Activated CD4-positive, alpha-beta memory T cell treated with anti-CD3 and anti-CD28 coated beads, Interleukin-2, amount 10 ng/mL, durations not matched to agents 7 days and 5 days (primary cell): Measurements from ENCODE around the gene RGMA. TPM values are rescaled to one million over a fixed set of nuclear protein-coding genes. Genes with fewer than 3 reads are reported as not detected.

Source experiments
- CTCF ChIA-PET: fragments of 350-600 bp; sonication (Branson Sonifier 250); formaldehyde crosslinking; loops from one replicate; lab custom pipeline; 2021; ENCODE audit warnings: antibody characterized with exemption, inconsistent platforms; lab: Charles Lee
- POLR2A ChIA-PET: fragments of 350-600 bp; sonication (Branson Sonifier 250); formaldehyde crosslinking; loops from one replicate; lab custom pipeline; 2021; ENCODE audit warnings: antibody characterized with exemption; lab: Charles Lee
- DNase-seq: peaks from one replicate; pipeline ENCODE4 v3.0.0-alpha.2; 2020
- H3K27ac Mint-ChIP-seq: one replicate; pipeline ENCODE4 v1.8.0; 2021; ENCODE audit warnings: mild to moderate bottlenecking, mixed read lengths
- H3K27me3 Mint-ChIP-seq: one replicate; pipeline ENCODE4 v1.8.0; 2021; ENCODE audit warnings: mixed read lengths
- H3K36me3 Mint-ChIP-seq: one replicate; pipeline ENCODE4 v1.8.0; 2021; ENCODE audit warnings: low read depth, mixed read lengths
- H3K4me1 Mint-ChIP-seq: one replicate; pipeline ENCODE4 v1.8.0; 2021; ENCODE audit warnings: mixed read lengths
- H3K4me3 Mint-ChIP-seq: one replicate; pipeline ENCODE4 v1.8.0; 2021; ENCODE audit warnings: mild to moderate bottlenecking, mixed read lengths
- H3K9me3 Mint-ChIP-seq: one replicate; pipeline ENCODE4 v1.8.0; 2021; ENCODE audit warnings: mixed read lengths
- total RNA-seq, 2 experiments: library from RNA; stranded (reverse); gene quantifications; one replicate each; pipeline ENCODE4 v1.2.3, GENCODE V29; 2021

Gene RGMA
- total RNA-seq, 2 experiments from 2014 or later: 0.18 to 0.23 TPM

- CTCF ChIA-PET: no interaction called here
Measured at GRCh38 chr15:92997821-92998220, 91.2 kb downstream of the RGMA start.

GRCh38 chr15:92992720-92993119 lies 96.3 kb downstream of the RGMA start:
- Mint-ChIP-seq H3K27ac (no peak overlapping the region), H3K9me3 (no peaks in the 10 kb centered on the region), H3K36me3 (peaks cover 78% of the 10 kb centered on the region), H3K27me3 (no peaks in the 10 kb centered on the region), H3K4me1 (peaks cover 6% of the 10 kb centered on the region), H3K4me3 (no peak overlapping the region)
- POLR2A ChIA-PET: interaction anchor here (0.8 kb wide), 1 partner anchor 22 kb away, joined by 3 read pairs; no protein-coding TSS in a partner anchor
- DNase-seq: no peak
- CTCF ChIA-PET: interaction anchor here (0.9 kb wide), 1 partner anchor 65 kb away, joined by 3 read pairs; no protein-coding TSS in a partner anchor

More at GRCh38 chr15:92997821-92998220, 91.2 kb downstream of the RGMA start:
- Mint-ChIP-seq H3K4me3 (no peak overlapping the region), H3K4me1 (peaks cover 14% of the 10 kb centered on the region), H3K27me3 (no peaks in the 10 kb centered on the region), H3K27ac (peak overlapping the region; percentile 25), H3K36me3 (peaks cover 81% of the 10 kb centered on the region), H3K9me3 (no peaks in the 10 kb centered on the region)
- POLR2A ChIA-PET: interaction anchor here (1.7 kb wide), 1 partner anchor 13 kb away, joined by 3 read pairs; no protein-coding TSS in a partner anchor
- DNase-seq: no peak

DNA sequence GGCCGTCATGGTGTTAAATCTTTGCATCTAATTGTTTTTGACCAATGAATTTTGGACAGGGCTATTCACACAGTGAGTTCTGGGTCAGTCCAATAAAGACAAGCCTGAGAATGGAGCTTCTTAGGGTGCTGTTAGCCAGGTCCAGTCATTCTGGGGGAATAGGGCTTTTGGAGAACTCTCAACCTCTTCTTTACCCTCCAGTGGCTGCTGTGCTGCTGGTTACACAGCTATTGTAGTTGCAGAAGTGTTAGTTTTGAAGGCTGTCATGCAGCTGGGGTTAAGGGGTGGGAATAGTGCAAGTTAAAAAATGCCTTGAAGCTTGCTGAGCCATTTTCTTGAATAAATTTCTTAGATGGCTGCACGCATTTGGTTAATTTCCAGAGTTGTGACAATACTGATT lies 99.0 kb downstream of the RGMA start:
- ChIA-PET CTCF (interaction anchor here (0.8 to 0.9 kb wide), 2 partner anchors 11 to 193 kb away, joined by 3 read pairs; no protein-coding TSS in a partner anchor), POLR2A (interaction anchor here (1.1 to 1.5 kb wide), 2 partner anchors 9 to 15 kb away, joined by 3 to 4 read pairs; no protein-coding TSS in a partner anchor)
- H3K9me3 Mint-ChIP-seq: no peaks in the 10 kb centered on the region
- peaks cover 5% of the 10 kb centered on the region for H3K4me1 Mint-ChIP-seq
- no peaks in the 10 kb centered on the region for H3K27me3 Mint-ChIP-seq
- no peak for DNase-seq
- H3K4me3 Mint-ChIP-seq: no peak overlapping the region
- no peak overlapping the region for H3K27ac Mint-ChIP-seq
- peaks cover 74% of the 10 kb centered on the region for H3K36me3 Mint-ChIP-seq

- DNase-seq: no peak
- CTCF ChIA-PET: interaction anchor here (0.9 kb wide), 1 partner anchor 11 kb away, joined by 3 read pairs; no protein-coding TSS in a partner anchor
- POLR2A ChIA-PET: interaction anchor here (1.1 kb wide), 1 partner anchor 9 kb away, joined by 3 read pairs; no protein-coding TSS in a partner anchor
- Mint-ChIP-seq H3K36me3 (peaks cover 70% of the 10 kb centered on the region), H3K9me3 (no peaks in the 10 kb centered on the region), H3K27ac (no peak overlapping the region), H3K4me1 (peaks cover 2% of the 10 kb centered on the region), H3K4me3 (no peak overlapping the region), H3K27me3 (no peaks in the 10 kb centered on the region)
Measured at GRCh38 chr15:92989470-92989869, 99.5 kb downstream of the RGMA start.

Other genes starting within 250 kb of the RGMA start
- gene CHD2, start 188.9 kb downstream of the RGMA start, total RNA-seq: 100 to 1,000 TPM; 141 to 155 TPM